A673 (cell line): Measurements from ENCODE around the gene DARS1. TPM values are rescaled to one million over a fixed set of nuclear protein-coding genes. Genes with fewer than 3 reads are reported as not detected.
"Not testable (repeated sequence)": the region's sequence is repeated elsewhere in the genome, so short reads cannot be mapped to it uniquely, and the experiment has no call there.

ENCODE experiments used
- BruUV-seq: library from RNA; stranded (reverse); fragments of 400-500 nt; replicated peaks from 2 replicates; lab custom pipeline; 2021; lab: Mats Ljungman, UMichigan
- CTCF ChIA-PET: fragments of 300-600 bp; sonication (Branson Sonifier 250); formaldehyde crosslinking; loops from one replicate; lab custom pipeline; 2022; ENCODE audit warnings: antibody characterized with exemption; lab: Charles Lee
- POLR2A ChIA-PET: fragments of 300-600 bp; sonication (Branson Sonifier 250); formaldehyde crosslinking; loops from one replicate; lab custom pipeline; 2022; ENCODE audit warnings: antibody characterized with exemption; ENCODE audit not compliant: low non-redundant PET; lab: Charles Lee
- DNase-seq: peaks from one replicate; pipeline ENCODE4 v3.0.0-alpha.2; 2015; ENCODE audit warnings: low spot score
- H3K27ac ChIP-seq: fragments of 200-600 bp; sonication (generic); 2 replicates; pipeline ENCODE4 v1.5.1; 2016; ENCODE audit warnings: mixed run types, low read depth, mild to moderate bottlenecking, mixed read lengths, antibody characterized with exemption, low read length; ENCODE audit not compliant: poor library complexity, severe bottlenecking
- H3K27me3 ChIP-seq: fragments of 200-600 bp; sonication (generic); replicated peaks from 2 replicates; pipeline ENCODE4 v1.6.1; 2017; ENCODE audit warnings: mixed run types, low read depth, mild to moderate bottlenecking, mixed read lengths, antibody characterized with exemption, low read length; ENCODE audit not compliant: insufficient read depth, poor library complexity
- H3K36me3 ChIP-seq: fragments of 200-600 bp; sonication (generic); 2 replicates; pipeline ENCODE4 v1.6.1; 2016; ENCODE audit warnings: mixed run types, mild to moderate bottlenecking, mixed read lengths, antibody characterized with exemption, low read length; ENCODE audit not compliant: insufficient read depth, poor library complexity, severe bottlenecking
- H3K4me1 ChIP-seq: fragments of 200-600 bp; sonication (generic); 2 replicates; pipeline ENCODE4 v1.6.1; 2017; ENCODE audit warnings: mixed run types, mild to moderate bottlenecking, mixed read lengths, antibody characterized with exemption, low read length; ENCODE audit not compliant: insufficient read depth, poor library complexity, severe bottlenecking
- H3K4me3 ChIP-seq: fragments of 200-600 bp; sonication (generic); 2 replicates; pipeline ENCODE4 v1.5.1; 2016; ENCODE audit warnings: low read depth, mixed run types, mild to moderate bottlenecking, mixed read lengths, low read length; ENCODE audit not compliant: poor library complexity, severe bottlenecking
- H3K9me3 ChIP-seq: fragments of 200-600 bp; sonication (generic); 2 replicates; pipeline ENCODE4 v1.6.1; 2016; ENCODE audit warnings: mixed run types, low read depth, mild to moderate bottlenecking, mixed read lengths, antibody characterized with exemption, low read length; ENCODE audit not compliant: poor library complexity, severe bottlenecking
- EZH2 ChIP-seq: fragments of 200-600 bp; sonication (generic); IDR thresholded peaks from 2 replicates; pipeline ENCODE4 v1.6.1; 2017; ENCODE audit warnings: borderline replicate concordance, low read depth, mild to moderate bottlenecking, mixed read lengths, antibody characterized with exemption, low read length; ENCODE audit not compliant: poor library complexity, severe bottlenecking
- intact Hi-C: fragments of 100-400 bp; cut with micrococcal nuclease; formaldehyde crosslinking; loops from one replicate; pipeline ENCODE4 v1.10.0; 2022; ENCODE audit not compliant: unreplicated experiment
- total RNA-seq: library from RNA; stranded (reverse); gene quantifications from 2 replicates; pipeline ENCODE4 v1.2.3, GENCODE V29; 2021
- TF ChIP-seq, protein P1 (sequence below): fragments of 300-800, 200-600 bp; sonication (generic); conservative IDR thresholded peaks from 2 replicates; pipeline ENCODE4 v1.5.1; 2017; ENCODE audit warnings: low read depth, mild to moderate bottlenecking, antibody characterized with exemption, low read length, moderate library complexity, mixed read lengths

The DARS1 gene
- total RNA-seq, 1 experiment from 2014 or later = 63.6 TPM

DNA sequence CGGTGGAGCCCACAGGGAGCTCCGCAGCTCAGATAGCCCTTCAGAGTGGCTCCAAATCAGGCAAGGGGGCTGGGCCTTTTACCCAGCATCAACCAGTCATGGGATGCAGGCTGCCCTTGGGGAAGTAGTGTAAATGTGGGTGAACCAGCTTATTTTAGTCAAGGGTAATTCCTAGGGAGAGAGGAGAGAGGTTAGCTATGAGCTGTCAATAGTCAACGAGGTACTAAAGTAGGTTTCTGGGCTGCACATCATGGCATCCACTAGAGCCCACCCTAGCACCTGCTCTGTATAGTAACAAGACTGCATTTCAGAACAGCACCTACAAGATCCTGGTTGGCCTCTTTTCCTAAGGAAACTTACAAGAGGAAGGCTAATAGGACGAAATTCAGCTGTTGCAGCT lies 99.7 kb downstream of the DARS1 start:
- POLR2A ChIA-PET = no interaction called here
- TF ChIP-seq, protein P1, sequence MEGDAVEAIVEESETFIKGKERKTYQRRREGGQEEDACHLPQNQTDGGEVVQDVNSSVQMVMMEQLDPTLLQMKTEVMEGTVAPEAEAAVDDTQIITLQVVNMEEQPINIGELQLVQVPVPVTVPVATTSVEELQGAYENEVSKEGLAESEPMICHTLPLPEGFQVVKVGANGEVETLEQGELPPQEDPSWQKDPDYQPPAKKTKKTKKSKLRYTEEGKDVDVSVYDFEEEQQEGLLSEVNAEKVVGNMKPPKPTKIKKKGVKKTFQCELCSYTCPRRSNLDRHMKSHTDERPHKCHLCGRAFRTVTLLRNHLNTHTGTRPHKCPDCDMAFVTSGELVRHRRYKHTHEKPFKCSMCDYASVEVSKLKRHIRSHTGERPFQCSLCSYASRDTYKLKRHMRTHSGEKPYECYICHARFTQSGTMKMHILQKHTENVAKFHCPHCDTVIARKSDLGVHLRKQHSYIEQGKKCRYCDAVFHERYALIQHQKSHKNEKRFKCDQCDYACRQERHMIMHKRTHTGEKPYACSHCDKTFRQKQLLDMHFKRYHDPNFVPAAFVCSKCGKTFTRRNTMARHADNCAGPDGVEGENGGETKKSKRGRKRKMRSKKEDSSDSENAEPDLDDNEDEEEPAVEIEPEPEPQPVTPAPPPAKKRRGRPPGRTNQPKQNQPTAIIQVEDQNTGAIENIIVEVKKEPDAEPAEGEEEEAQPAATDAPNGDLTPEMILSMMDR = no peak
- no peak for TF ChIP-seq EZH2
- H3K4me1 ChIP-seq = no peaks in the 10 kb centered on the region
- intact Hi-C loops = no loop called here
- no peaks in the 10 kb centered on the region for H3K9me3 ChIP-seq
- CTCF ChIA-PET = no interaction called here
- H3K4me3 ChIP-seq = no peak overlapping the region
- H3K27ac ChIP-seq = no peak overlapping the region
- no TSS peak for BruUV-seq
- H3K36me3 ChIP-seq = no peaks in the 10 kb centered on the region
- no peak for DNase-seq
- H3K27me3 ChIP-seq = no peaks in the 10 kb centered on the region

DNA sequence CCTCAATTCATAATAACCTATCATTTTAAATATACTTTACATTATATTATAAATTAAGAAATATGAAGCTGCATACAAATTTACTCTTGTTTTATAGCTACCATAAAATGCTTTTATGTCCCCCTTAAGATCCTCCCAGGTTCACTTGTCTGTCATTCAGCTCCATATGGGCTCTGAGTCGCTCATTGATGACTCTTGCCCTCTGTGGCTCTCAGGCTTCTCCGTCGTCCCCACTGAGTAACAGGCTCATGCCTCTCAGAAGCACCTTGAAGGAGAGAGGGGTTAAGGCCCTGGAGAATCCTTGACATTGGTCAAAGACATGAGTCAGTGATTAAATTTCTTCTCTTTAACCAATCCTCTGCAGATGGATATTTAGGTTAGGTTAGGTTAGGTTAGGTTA lies 103.0 kb downstream of the DARS1 start:
- POLR2A ChIA-PET = no interaction called here
- intact Hi-C loops = no loop called here
- H3K36me3 ChIP-seq = no peaks in the 10 kb centered on the region
- no peaks in the 10 kb centered on the region for H3K4me1 ChIP-seq
- TF ChIP-seq, protein P1 = no peak
- TF ChIP-seq EZH2 = no peak
- H3K9me3 ChIP-seq = no peaks in the 10 kb centered on the region
- CTCF ChIA-PET = no interaction called here
- H3K27ac ChIP-seq = no peak overlapping the region
- H3K4me3 ChIP-seq = no peak overlapping the region
- BruUV-seq = no TSS peak
- no peak for DNase-seq
- no peaks in the 10 kb centered on the region for H3K27me3 ChIP-seq

DNA sequence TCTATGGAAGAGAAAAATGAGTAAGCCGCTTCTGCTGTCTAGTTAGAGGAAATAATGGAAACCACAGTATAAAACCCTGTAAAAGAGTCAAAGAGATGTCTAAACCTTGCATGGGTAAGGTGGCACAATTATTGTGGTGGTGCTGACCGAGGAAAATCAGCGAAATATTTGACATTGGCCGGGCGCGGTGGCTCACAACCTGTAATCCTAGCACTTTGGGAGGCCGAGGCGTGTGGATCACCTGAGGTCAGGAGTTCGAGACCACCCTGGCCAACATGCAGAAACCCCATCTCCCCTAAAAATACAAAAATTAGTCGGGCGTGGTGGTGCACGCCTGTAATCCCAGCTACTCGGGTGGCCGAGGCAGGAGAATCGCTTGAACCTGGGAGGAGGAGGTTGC lies 108.7 kb downstream of the DARS1 start:
- H3K27me3 ChIP-seq, BruUV-seq, intact Hi-C loops, H3K9me3 ChIP-seq, POLR2A ChIA-PET, DNase-seq, CTCF ChIA-PET: not testable (repeated sequence)
- Histone ChIP-seq H3K4me1 (peaks cover 18% of the 10 kb centered on the region), H3K27ac (peak overlapping the region; percentile 94), H3K36me3 (peaks cover 19% of the 10 kb centered on the region), H3K4me3 (peak overlapping the region; percentile 89)

DNA sequence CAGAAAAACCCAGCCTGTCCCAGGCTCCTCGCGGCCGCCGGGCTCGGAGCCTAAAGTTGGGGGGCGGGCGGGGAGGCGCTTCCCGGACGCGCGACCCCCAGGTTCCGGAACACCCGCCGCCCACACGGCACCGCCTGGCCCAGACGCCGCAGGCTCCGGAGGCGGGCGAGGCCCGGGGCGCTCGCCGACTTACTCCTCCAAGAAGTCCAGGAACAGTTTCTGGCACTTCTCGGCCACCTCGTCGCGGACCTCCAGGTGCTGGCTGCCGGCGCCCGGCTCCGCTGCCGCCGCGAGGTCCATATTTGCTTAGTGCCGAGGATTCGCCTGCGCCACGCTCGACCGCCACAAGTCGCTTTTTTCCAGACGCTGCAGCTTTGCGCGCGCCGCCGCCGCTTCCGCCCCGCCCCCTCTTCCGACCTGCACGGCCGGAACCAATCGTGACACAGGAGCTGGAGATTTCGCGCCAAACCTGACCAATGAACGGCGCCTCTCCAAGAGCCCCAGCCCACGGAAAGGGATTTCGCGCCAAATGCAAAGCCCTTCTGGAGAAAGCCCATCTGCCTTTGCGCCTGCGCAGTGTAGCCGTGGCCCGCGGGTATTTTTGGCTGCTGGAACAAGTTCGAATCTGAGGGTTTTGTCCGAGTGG lies 109.2 kb downstream of the DARS1 start, which contains the start of gene MCM6:
Gene MCM6, minus strand, starts transcription at position 378 of the 646 bp plus-strand sequence. Its CDS starts 78 bp downstream, at position 300.
- no TSS peak for BruUV-seq
- CTCF ChIA-PET = no interaction called here
- peak; percentile 99 for DNase-seq
- no peak for TF ChIP-seq EZH2
- TF ChIP-seq, protein P1 = no peak
- peaks cover 18% of the 10 kb centered on the region for H3K4me1 ChIP-seq
- H3K27ac ChIP-seq = peak within 1 kb of the TSS; percentile 94
- peaks cover 25% of the 10 kb centered on the region for H3K36me3 ChIP-seq
- peak within 1 kb of the TSS; percentile 89 for H3K4me3 ChIP-seq
- POLR2A ChIA-PET = interaction anchor here (0.6 kb wide), 1 partner anchor 402 kb away, joined by 5 read pairs; no protein-coding TSS in a partner anchor
- H3K9me3 ChIP-seq = no peaks in the 10 kb centered on the region
- no peaks in the 10 kb centered on the region for H3K27me3 ChIP-seq
- intact Hi-C loops = no loop called here
